ENCODE data around the gene UGGT2.
"Not testable (repeated sequence)": the region's sequence is repeated elsewhere in the genome, so short reads cannot be mapped to it uniquely, and the experiment has no call there.

Gene UGGT2

GRCh38 chr13:95956589-95957148 lies 96.5 kb downstream of the UGGT2 start:
- DNase-seq = no peak

- DNase-seq = no peak
Observed at GRCh38 chr13:95955719-95956118, 97.5 kb downstream of the UGGT2 start.

GRCh38 chr13:95955255-95955654 lies 97.9 kb downstream of the UGGT2 start:
- no peak for DNase-seq

GRCh38 chr13:95954266-95954665 lies 98.9 kb downstream of the UGGT2 start:
- DNase-seq = no peak

- no peak for DNase-seq
Observed at GRCh38 chr13:95950103-95950502, 103.1 kb downstream of the UGGT2 start.

GRCh38 chr13:95948656-95949055 lies 104.5 kb downstream of the UGGT2 start:
- no peak for DNase-seq

- DNase-seq = no peak
Observed at GRCh38 chr13:95937714-95938320, 115.4 kb downstream of the UGGT2 start.

GRCh38 chr13:95931300-95932025 lies 121.7 kb downstream of the UGGT2 start:
- DNase-seq = no peak

- DNase-seq = no peak
Observed at GRCh38 chr13:95929430-95929829, 123.8 kb downstream of the UGGT2 start.

- DNase-seq = not testable (repeated sequence)
Observed at GRCh38 chr13:95928367-95928906, 124.8 kb downstream of the UGGT2 start.

- no peak for DNase-seq
Observed at GRCh38 chr13:95926231-95926630, 127.0 kb downstream of the UGGT2 start.

GRCh38 chr13:95924389-95924994 lies 128.7 kb downstream of the UGGT2 start:
- no peak for DNase-seq

- DNase-seq = no peak
Observed at GRCh38 chr13:95921485-95921884, 131.7 kb downstream of the UGGT2 start.

- no peak for DNase-seq
Observed at GRCh38 chr13:95920485-95920884, 132.7 kb downstream of the UGGT2 start.

- no peak for DNase-seq
Observed at GRCh38 chr13:95918860-95919259, 134.3 kb downstream of the UGGT2 start.

GRCh38 chr13:95914991-95915501 lies 138.2 kb downstream of the UGGT2 start:
- no peak for DNase-seq

- DNase-seq = no peak
Observed at GRCh38 chr13:95906999-95907398, 146.2 kb downstream of the UGGT2 start.

- no peak for DNase-seq
Observed at GRCh38 chr13:95903569-95903968, 149.6 kb downstream of the UGGT2 start.

- DNase-seq = no peak
Observed at GRCh38 chr13:95902741-95903140, 150.5 kb downstream of the UGGT2 start.

- no peak for DNase-seq
Observed at GRCh38 chr13:95898256-95898655, 154.9 kb downstream of the UGGT2 start.

- no peak for DNase-seq
Observed at GRCh38 chr13:95896301-95896700, 156.9 kb downstream of the UGGT2 start.

GRCh38 chr13:95893861-95894260 lies 159.3 kb downstream of the UGGT2 start:
- DNase-seq = no peak

- DNase-seq = no peak
Observed at GRCh38 chr13:95882121-95882520, 171.1 kb downstream of the UGGT2 start.

GRCh38 chr13:95880331-95880730 lies 172.9 kb downstream of the UGGT2 start:
- DNase-seq = no peak

Measured in NCI-H1694 (cell line).